Hypothalamus (tissue), 51 donors: ENCODE results near the gene MFSD2A.
A peak's percentile ranks its signal among the peaks of the same experiment; 100 is the strongest.
"Not testable (repeated sequence)": the region's sequence is repeated elsewhere in the genome, so short reads cannot be mapped to it uniquely, and the experiment has no call there.

Experiments
- DNase-seq, 51 donors: peaks; one replicate each; lab custom pipeline; 2025; lab: John Stamatoyannopoulos, UW

Gene MFSD2A

GRCh38 chr1:39962964-39963363 is 8.0 kb downstream of the MFSD2A start:
- DNase-seq: not testable (repeated sequence)

GRCh38 chr1:39964552-39964951 is 9.6 kb downstream of the MFSD2A start:
- DNase-seq: no peak

GRCh38 chr1:39965044-39965443 is 10.1 kb downstream of the MFSD2A start:
- no peak for DNase-seq

GRCh38 chr1:39969048-39969447 is 14.1 kb downstream of the MFSD2A start:
- DNase-seq: no peak

DNA sequence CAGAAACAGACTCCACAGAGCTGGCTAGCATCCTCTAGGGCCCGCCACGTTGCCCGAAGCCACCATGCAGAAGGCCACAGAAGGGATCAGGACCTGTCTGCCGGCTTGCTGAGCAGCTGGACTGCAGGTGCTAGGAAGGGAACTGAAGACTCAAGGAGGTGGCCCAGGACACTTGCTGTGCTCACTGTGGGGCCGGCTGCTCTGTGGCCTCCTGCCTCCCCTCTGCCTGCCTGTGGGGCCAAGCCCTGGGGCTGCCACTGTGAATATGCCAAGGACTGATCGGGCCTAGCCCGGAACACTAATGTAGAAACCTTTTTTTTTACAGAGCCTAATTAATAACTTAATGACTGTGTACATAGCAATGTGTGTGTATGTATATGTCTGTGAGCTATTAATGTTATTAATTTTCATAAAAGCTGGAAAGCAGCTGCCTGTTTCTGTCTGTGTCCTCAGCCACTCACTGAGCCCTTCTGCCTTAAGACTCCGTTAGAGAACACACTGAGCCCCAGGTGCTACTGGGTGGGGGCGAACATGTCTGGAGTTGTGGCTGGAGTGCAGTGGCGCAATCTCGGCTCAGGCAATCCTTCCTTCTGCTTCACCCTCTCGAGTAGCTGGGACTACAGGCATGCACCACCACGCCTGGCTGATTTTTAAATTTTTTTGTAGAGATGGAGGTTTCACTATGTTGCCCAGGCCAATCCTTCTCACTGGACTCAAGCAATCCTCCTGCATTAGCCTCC is 14.8 kb downstream of the MFSD2A start:
- no peak for DNase-seq

GRCh38 chr1:39970274-39970673 is 15.3 kb downstream of the MFSD2A start:
- no peak for DNase-seq

DNA sequence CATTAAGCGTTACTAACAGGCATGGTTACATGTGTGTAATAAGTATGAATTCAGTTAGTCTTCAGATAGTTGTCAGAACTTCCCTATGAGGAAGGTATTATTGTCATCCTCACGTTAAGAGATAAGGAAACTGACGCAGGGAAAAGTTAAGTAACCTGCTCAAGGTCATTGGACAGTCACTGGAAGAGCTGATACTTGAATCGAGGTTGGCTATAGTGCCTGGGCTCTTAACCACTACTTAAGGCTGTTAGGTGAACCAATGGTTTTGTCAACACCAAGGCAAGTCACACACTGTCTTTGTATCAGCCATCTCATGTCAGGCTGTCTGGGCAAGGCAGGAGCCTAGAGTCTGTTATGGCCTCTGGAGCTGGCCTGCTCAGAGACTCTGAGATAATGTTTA is 16.2 kb downstream of the MFSD2A start:
- DNase-seq: no peak

- peak in 45 of 51 donors; percentile 6 to 84 (median 49) for DNase-seq
Measured at GRCh38 chr1:39973503-39974135, 18.7 kb downstream of the MFSD2A start.

DNA sequence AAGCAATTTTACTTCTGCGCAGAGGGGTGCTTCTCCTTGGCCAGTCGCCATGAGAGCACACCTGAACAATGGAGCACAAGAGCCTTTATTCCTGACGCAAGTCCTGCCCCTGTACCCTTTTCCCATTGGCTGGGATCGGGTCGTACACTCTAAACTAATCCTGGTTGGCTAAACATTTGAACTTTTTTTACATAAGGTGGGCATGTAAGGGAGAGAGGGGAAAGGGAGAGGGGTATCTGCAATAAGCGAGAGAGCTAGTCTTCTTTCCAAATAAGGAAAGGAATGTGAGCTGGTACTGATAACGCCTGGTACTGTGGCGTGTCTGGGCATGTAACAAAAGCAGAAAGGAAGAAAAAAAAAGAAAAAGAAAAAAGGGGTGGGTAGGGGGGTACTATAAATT is 21.8 kb downstream of the MFSD2A start:
- DNase-seq: no peak

GRCh38 chr1:39977202-39977601 is 22.3 kb downstream of the MFSD2A start:
- no peak for DNase-seq

DNA sequence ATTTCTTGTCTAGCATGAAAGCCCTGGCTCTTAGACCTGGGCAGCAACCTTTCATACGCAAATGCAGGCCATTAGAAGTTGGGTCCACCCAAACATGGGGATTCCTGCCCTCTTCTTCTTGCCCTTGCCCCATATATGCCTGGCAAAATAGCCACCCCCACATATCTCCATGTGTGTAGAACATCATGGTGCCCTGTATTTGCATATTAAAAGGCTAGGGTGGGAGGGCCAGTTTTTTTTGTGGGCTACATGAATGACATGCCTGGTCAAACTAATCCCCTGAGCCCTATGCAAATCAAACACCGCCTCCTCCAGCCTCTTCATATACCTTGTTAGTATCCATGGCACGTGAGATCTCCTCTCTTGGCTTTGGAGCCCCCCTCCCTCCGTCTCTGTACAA is 24.7 kb downstream of the MFSD2A start:
- no peak for DNase-seq

GRCh38 chr1:39980555-39981313 is 25.8 kb downstream of the MFSD2A start:
- no peak for DNase-seq

GRCh38 chr1:39981385-39981784 is 26.4 kb downstream of the MFSD2A start:
- no peak for DNase-seq

- peak in 1 of 51 donors; percentile 30 for DNase-seq
Measured at GRCh38 chr1:39981945-39982344, 27.0 kb downstream of the MFSD2A start.

- not testable (repeated sequence) for DNase-seq
Measured at GRCh38 chr1:39984480-39984879, 29.5 kb downstream of the MFSD2A start.

DNA sequence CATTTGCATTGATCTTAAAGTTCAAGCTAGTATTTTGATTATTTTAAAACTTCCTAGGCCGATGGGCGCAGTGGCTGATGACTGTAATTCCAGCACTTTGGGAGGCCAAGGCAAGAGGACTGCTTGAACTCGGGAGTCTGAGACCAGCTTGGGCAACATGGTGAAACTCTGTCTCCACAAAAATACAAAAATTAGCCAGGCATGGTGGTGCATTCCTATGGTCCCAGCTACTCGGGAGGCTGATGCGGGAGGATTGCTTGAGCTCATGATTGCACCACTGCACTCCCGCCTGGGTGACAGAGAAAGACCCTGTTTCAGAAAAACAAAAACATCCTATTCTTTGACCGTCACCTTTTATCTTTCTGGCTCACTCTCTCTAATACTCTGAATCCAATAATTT is 30.0 kb downstream of the MFSD2A start:
- DNase-seq: no peak

DNA sequence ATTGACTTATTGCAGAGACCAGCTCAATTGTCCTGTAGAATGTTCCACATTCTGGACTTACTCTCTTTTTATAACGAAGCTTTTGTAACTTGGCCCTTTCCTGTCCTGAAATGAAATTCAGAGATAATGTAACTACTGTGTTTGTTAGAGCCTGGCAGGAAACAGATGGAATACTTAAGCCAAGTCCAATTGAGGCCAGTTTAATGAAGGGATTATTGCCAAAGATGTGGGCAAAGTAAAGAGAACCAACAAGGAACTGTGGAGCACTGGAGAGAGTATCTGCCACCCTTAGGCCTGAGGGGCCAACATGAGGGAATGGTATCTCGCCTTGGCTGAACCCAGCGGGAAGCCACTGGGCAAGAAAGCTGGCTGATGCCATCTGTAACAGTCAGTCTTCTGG is 32.9 kb downstream of the MFSD2A start:
- DNase-seq: no peak

DNA sequence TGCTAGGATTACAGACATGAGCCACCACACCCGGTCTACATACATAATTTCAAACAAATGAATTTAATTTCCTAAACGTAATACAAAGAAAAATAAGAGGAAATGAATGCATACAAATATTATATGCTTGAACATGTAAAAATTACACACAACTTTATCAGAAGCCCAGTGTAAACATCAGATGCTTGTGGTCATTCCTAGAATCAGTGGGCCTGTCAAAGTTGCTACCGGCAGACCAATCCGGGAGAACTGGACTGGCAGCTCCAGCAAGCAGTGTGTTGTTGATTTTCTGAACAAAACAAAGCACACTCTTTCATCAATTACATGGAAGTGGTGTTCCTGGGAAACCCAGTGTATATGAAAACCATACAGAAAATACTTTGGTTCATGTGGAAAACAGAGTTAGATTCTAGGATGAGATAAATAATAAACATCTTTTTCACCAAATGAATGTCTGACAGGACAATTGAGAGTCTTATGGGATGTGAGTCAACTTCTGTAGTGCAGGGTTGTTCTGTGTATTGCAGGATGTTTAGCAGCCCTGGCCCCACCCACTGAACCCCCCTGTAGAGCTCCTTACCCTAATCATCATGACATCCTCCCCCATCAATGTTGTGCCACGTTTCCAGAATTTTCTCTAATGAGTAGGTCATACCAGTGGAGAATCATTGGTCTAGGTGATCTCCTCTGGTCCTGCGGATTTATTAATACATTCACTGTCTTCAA is 33.8 kb downstream of the MFSD2A start:
- DNase-seq: no peak

- DNase-seq: no peak
Measured at GRCh38 chr1:39990428-39990827, 35.5 kb downstream of the MFSD2A start.

DNA sequence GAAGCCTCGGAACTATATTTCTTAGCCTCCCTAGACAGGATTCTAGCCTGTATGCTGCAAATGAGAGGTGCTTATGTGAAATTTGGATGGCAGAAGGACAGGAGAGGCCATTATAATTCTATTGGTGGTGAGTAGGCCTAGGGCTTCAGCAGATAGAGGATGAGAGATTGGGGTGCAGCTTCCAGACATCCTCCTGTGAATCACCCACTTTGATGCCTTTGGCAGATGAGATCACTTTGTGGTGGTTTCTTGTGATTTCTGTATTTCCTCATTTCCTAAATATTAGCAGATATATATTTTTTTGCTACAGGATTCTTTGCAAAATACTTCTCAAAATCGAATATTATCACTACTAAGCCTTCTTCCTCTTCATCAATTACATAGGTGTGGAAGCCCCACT is 37.3 kb downstream of the MFSD2A start:
- no peak for DNase-seq

- no peak for DNase-seq
Measured at GRCh38 chr1:39992888-39993287, 37.9 kb downstream of the MFSD2A start.
